ENCODE measurements around the gene LRP1. TPM values are rescaled to one million over a fixed set of nuclear protein-coding genes. Genes with fewer than 3 reads are reported as not detected.

LRP1 gene
- total and polyA plus RNA-seq, 2 of the 13 experiments (the other 11 are each of a cell fraction or from before 2014, with no cell fraction given), result 14.7 to 30.8 TPM

DNA sequence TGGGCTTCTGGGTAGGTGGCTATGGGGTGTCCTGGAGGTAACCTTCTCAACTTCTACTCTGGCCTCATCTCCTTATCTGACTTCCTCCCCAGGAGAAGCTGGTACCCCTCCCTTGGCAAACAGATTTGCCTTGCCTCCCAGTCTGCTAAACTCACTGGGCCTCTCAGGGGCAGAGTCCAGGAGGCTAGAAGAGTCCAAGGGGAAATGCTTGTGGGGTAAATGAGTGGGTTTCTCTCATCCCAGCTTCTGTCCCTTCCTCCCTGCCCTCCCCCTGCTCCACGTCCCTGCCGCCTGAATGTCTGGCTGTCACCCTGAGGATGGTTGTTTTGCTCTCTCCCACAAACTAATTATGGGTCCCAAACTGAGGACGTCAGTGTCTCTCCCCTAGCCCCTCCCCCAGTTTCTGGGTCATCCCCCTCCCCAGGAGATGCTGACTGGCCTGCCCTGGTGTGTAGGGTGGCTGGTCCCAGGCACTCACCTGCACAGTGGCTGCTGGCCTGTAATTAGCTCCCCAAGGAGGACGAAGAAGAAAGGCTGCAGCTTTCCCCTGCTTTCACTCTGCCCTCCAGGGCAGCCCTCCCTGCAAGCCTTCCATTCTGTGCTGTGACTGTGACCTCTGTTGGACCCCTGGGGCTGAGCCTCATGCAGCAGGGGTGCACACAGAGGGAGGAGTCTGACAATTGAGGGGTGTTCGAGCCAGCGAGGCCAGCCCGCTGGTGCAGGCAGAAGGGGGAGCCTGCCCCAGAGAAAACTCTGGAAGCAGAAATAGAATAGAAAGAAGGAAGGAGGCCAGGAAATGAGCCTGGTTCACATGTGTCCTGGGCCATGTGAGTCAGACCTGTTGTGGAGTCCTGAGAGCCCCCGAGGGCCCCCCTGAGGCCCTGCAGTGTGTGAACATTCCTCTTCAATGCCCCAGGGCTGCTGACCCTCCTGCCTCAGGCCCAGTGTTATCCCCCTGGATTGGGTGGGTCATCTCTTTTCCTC lies 19.0 kb downstream of the LRP1 start, which contains the start of gene LRP1-AS (continued):
- TF ChIP-seq, protein P1, sequence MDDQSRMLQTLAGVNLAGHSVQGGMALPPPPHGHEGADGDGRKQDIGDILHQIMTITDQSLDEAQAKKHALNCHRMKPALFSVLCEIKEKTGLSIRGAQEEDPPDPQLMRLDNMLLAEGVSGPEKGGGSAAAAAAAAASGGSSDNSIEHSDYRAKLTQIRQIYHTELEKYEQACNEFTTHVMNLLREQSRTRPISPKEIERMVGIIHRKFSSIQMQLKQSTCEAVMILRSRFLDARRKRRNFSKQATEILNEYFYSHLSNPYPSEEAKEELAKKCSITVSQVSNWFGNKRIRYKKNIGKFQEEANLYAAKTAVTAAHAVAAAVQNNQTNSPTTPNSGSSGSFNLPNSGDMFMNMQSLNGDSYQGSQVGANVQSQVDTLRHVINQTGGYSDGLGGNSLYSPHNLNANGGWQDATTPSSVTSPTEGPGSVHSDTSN (CRISPR knock-in tag; IDR thresholded peaks at IDR 0.05; ENCODE audit: borderline replicate concordance), result no peak
- TF ChIP-seq HNRNPUL1 (IDR thresholded peaks at IDR 0.05; ENCODE audit: low read depth, low read length) (no peak), SNRNP70 (IDR thresholded peaks at IDR 0.05; ENCODE audit: low read depth, low read length) (no peak), ZNF616 (CRISPR knock-in tag; IDR thresholded peaks at IDR 0.05; ENCODE audit: low read depth) (no peak), CBFB (CRISPR knock-in tag; IDR thresholded peaks at IDR 0.05) (no peak), ATM (IDR thresholded peaks at IDR 0.05; ENCODE audit: borderline replicate concordance) (no peak), ZNF335 (CRISPR knock-in tag; IDR thresholded peaks at IDR 0.05) (no peak), ZBTB21 (CRISPR knock-in tag; IDR thresholded peaks at IDR 0.05) (no peak), LCORL (IDR thresholded peaks at IDR 0.05) (no peak), LCORL (CRISPR knock-in tag; IDR thresholded peaks at IDR 0.05) (no peak), TCF12 (IDR thresholded peaks at IDR 0.05) (no peak), TCF12 (CRISPR knock-in tag; IDR thresholded peaks at IDR 0.05) (no peak), NCOA5 (CRISPR knock-in tag; IDR thresholded peaks at IDR 0.05) (no peak), RAD51 (IDR thresholded peaks at IDR 0.05; ENCODE audit: borderline replicate concordance) (no peak), POLR2AphosphoS2 (IDR thresholded peaks at IDR 0.05; ENCODE audit: low read depth, low read length) (no peak), ZNF224 (CRISPR knock-in tag; IDR thresholded peaks at IDR 0.05) (no peak), FOSL2 (CRISPR knock-in tag; IDR thresholded peaks at IDR 0.05) (peak; percentile 53), ISL2 (CRISPR knock-in tag; IDR thresholded peaks at IDR 0.05) (peak; percentile 56; the same call in 1 of the 2 replicates), ZFP36L1 (CRISPR knock-in tag; IDR thresholded peaks at IDR 0.05) (no peak)
- TF ChIP-seq, protein P2, sequence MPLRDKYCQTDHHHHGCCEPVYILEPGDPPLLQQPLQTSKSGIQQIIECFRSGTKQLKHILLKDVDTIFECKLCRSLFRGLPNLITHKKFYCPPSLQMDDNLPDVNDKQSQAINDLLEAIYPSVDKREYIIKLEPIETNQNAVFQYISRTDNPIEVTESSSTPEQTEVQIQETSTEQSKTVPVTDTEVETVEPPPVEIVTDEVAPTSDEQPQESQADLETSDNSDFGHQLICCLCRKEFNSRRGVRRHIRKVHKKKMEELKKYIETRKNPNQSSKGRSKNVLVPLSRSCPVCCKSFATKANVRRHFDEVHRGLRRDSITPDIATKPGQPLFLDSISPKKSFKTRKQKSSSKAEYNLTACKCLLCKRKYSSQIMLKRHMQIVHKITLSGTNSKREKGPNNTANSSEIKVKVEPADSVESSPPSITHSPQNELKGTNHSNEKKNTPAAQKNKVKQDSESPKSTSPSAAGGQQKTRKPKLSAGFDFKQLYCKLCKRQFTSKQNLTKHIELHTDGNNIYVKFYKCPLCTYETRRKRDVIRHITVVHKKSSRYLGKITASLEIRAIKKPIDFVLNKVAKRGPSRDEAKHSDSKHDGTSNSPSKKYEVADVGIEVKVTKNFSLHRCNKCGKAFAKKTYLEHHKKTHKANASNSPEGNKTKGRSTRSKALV (CRISPR knock-in tag; IDR thresholded peaks at IDR 0.05), result no peak
- TF ChIP-seq, protein P3, sequence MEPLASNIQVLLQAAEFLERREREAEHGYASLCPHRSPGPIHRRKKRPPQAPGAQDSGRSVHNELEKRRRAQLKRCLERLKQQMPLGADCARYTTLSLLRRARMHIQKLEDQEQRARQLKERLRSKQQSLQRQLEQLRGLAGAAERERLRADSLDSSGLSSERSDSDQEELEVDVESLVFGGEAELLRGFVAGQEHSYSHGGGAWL (CRISPR knock-in tag; IDR thresholded peaks at IDR 0.05), result no peak
- TF ChIP-seq, protein P4, sequence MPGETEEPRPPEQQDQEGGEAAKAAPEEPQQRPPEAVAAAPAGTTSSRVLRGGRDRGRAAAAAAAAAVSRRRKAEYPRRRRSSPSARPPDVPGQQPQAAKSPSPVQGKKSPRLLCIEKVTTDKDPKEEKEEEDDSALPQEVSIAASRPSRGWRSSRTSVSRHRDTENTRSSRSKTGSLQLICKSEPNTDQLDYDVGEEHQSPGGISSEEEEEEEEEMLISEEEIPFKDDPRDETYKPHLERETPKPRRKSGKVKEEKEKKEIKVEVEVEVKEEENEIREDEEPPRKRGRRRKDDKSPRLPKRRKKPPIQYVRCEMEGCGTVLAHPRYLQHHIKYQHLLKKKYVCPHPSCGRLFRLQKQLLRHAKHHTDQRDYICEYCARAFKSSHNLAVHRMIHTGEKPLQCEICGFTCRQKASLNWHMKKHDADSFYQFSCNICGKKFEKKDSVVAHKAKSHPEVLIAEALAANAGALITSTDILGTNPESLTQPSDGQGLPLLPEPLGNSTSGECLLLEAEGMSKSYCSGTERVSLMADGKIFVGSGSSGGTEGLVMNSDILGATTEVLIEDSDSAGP (CRISPR knock-in tag; IDR thresholded peaks at IDR 0.05; ENCODE audit: borderline replicate concordance), result 0 out of 2 replicates have a peak, but pooled peaks have one; percentile 36
- TF ChIP-seq, protein P5, sequence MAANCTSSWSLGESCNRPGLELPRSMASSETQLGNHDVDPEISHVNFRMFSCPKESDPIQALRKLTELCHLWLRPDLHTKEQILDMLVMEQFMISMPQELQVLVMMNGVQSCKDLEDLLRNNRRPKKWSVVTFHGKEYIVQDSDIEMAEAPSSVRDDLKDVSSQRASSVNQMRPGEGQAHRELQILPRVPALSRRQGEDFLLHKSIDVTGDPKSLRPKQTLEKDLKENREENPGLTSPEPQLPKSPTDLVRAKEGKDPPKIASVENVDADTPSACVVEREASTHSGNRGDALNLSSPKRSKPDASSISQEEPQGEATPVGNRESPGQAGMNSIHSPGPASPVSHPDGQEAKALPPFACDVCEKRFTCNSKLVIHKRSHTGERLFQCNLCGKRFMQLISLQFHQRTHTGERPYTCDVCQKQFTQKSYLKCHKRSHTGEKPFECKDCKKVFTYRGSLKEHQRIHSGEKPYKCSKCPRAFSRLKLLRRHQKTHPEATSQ (CRISPR knock-in tag; IDR thresholded peaks at IDR 0.05; ENCODE audit: borderline replicate concordance), result no peak

All from HepG2 (cell line).